Inflammatory macrophage treated with lipopolysaccharide for 4 hours (primary cell): ENCODE results near the gene FAM83F.
"Not testable (repeated sequence)": the region's sequence is repeated elsewhere in the genome, so short reads cannot be mapped to it uniquely, and the experiment has no call there.

Source experiments
- DNase-seq: peaks from one replicate; pipeline ENCODE4 v3.0.0-alpha.2; 2020

The FAM83F gene

GRCh38 chr22:39994566-39995392 is at the start of gene FAM83F:
Gene FAM83F (plus strand): TSS chr22:39994954. CDS start chr22:39995043, 89 bp downstream.
- DNase-seq: peak; percentile 15

- DNase-seq: no peak
Measured at GRCh38 chr22:39946126-39946502, 48.6 kb upstream of the FAM83F start.

GRCh38 chr22:39946503-39947219 is 48.1 kb upstream of the FAM83F start:
- DNase-seq: peak; percentile 42

- no peak for DNase-seq
Measured at GRCh38 chr22:39947220-39948216, 47.2 kb upstream of the FAM83F start.

- no peak for DNase-seq
Measured at GRCh38 chr22:39949964-39950737, 44.6 kb upstream of the FAM83F start.

GRCh38 chr22:39951603-39952293 is 43.0 kb upstream of the FAM83F start:
- not testable (repeated sequence) for DNase-seq

GRCh38 chr22:39952347-39952746 is 42.4 kb upstream of the FAM83F start:
- DNase-seq: no peak

GRCh38 chr22:39953101-39953500 is 41.7 kb upstream of the FAM83F start:
- no peak for DNase-seq

GRCh38 chr22:39954584-39955055 is 40.1 kb upstream of the FAM83F start:
- DNase-seq: no peak

- DNase-seq: no peak
Measured at GRCh38 chr22:39955675-39956074, 39.1 kb upstream of the FAM83F start.

GRCh38 chr22:39956932-39957664 is 37.7 kb upstream of the FAM83F start:
- peak; percentile 67 for DNase-seq

GRCh38 chr22:39958009-39958711 is 36.6 kb upstream of the FAM83F start:
- DNase-seq: no peak

GRCh38 chr22:39958949-39959639 is 35.7 kb upstream of the FAM83F start:
- no peak for DNase-seq

- DNase-seq: peak; percentile 47
Measured at GRCh38 chr22:39959640-39960447, 34.9 kb upstream of the FAM83F start, which contains the start of gene TMA7B. Gene TMA7B (plus strand): TSS chr22:39960397. CDS start chr22:39964375, 3,978 bp downstream.

GRCh38 chr22:39960791-39961746 is 33.7 kb upstream of the FAM83F start:
- peak; percentile 87 for DNase-seq

GRCh38 chr22:39962071-39962470 is 32.7 kb upstream of the FAM83F start:
- DNase-seq: no peak

- no peak for DNase-seq
Measured at GRCh38 chr22:39965748-39966147, 29.0 kb upstream of the FAM83F start.
